ENCODE results near the gene AKT1.

The AKT1 gene

GRCh38 chr14:104721505-104722431 is 73.8 kb downstream of the AKT1 start:
- FAIRE-seq = no peak

All from endometrium (tissue), 2 donors.